Left lung (tissue), 10 donors: Measurements from ENCODE around the gene DDHD1. TPM values are rescaled to one million over a fixed set of nuclear protein-coding genes. Genes with fewer than 3 reads are reported as not detected.
"Not testable (repeated sequence)": the region's sequence is repeated elsewhere in the genome, so short reads cannot be mapped to it uniquely, and the experiment has no call there.

Source experiments
- ATAC-seq: fragments of 200-7000 bp; cut with Tn5 transposase; one replicate; pipeline ENCODE4 v1.9.1; 2020; ENCODE audit warnings: moderate library complexity
- DNase-seq, 4 donors: peaks; one replicate each; pipeline ENCODE4 v3.0.0-alpha.2; 2013 to 2020
- H3K27ac ChIP-seq, 2 donors: fragments of 200-600 bp; sonication (generic) in 1 of 2; one replicate each; pipeline versions ENCODE4 v1.5.0 to v1.8.0; 2020 to 2021
- H3K27me3 ChIP-seq, 2 donors: fragments of 200-600 bp; sonication (generic) in 1 of 2; one replicate each; pipeline versions ENCODE4 v1.5.0 to v1.8.0; 2020 to 2021
- H3K36me3 ChIP-seq, 2 donors: fragments of 200-600 bp; sonication (generic) in 1 of 2; one replicate each; pipeline versions ENCODE4 v1.5.0 to v1.8.0; 2020 to 2021
- H3K4me1 ChIP-seq, 2 donors: fragments of 200-600 bp; one replicate each; pipeline ENCODE4 v1.8.0; 2021
- H3K4me3 ChIP-seq, 2 donors: fragments of 200-600 bp; sonication (generic) in 1 of 2; one replicate each; pipeline versions ENCODE4 v1.5.0 to v1.8.0; 2020 to 2021; ENCODE audit warnings: mild to moderate bottlenecking in 1 of 2
- H3K9me3 ChIP-seq, 2 donors: fragments of 200-600 bp; sonication (generic) in 1 of 2; one replicate each; pipeline versions ENCODE4 v1.5.0 to v1.8.0; 2020 to 2021
- intact Hi-C, 2 donors: fragments of 100-400 bp; cut with DNase I; formaldehyde crosslinking; loops; one replicate each; pipeline versions ENCODE4 v1.11.2 to v1.14.2; 2022
- polyA plus RNA-seq, 6 donors: library from polyadenylated mRNA; unstranded; fragments of 120-200 nt; gene quantifications; one replicate each; pipeline ENCODE4 v1.2.1, GENCODE V29; 2013; ENCODE audit not compliant: insufficient read length in 6 of 6
- total RNA-seq, 2 donors: library from RNA; stranded (reverse); fragmentation: NEBNext Ultra II Directional; extraction: Animal tissue kit (Norgen Biotek cat#: 25700); gene quantifications; one replicate each; pipeline ENCODE4 v1.2.1, GENCODE V29; 2021
- TF ChIP-seq, protein P1 (sequence below), 2 donors: fragments of 200-600 bp; sonication (generic) in 1 of 2; IDR thresholded peaks; one replicate each; pipeline versions ENCODE4 v1.5.0 to v1.8.0; 2021; ENCODE audit warnings: antibody characterized with exemption in 2 of 2
- donor health status: DM: no; HTN: yes; CAD: no.
- donor health status: DM: no; HTN: no; CAD: no.

Gene DDHD1
- total and polyA plus RNA-seq, 8 donors, result 13.2 to 22.7 (median 21.1) TPM

DNA sequence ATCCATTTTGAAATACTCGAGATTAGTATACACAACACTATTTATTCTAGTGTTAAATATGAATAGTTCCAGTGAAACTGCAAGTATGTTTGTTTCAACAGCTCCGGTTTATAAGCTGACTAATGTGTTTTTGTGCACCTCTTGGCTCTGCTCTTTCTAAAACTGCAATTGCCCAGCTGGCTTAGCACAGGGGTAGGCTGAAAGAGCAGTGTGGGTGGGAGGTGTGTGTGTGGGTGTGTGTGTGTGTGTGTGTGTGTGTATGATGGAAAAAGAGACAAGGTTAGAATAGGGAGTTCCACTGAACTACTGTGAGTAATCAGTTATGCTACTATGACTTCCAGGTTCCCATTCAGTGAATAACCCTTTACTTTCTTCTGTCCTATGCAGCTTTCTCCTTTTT is 37.8 kb upstream of the DDHD1 start:
- Histone ChIP-seq H3K27me3 (no peaks in the 10 kb centered on the region), H3K4me3 (no peak overlapping the region), H3K9me3 (no peaks in the 10 kb centered on the region), H3K4me1 (no peaks in the 10 kb centered on the region), H3K36me3 (no peaks in the 10 kb centered on the region), H3K27ac (no peak overlapping the region)
- ATAC-seq, result no peak
- DNase-seq, result no peak
- intact Hi-C loops, result no loop called here
- TF ChIP-seq, protein P1, sequence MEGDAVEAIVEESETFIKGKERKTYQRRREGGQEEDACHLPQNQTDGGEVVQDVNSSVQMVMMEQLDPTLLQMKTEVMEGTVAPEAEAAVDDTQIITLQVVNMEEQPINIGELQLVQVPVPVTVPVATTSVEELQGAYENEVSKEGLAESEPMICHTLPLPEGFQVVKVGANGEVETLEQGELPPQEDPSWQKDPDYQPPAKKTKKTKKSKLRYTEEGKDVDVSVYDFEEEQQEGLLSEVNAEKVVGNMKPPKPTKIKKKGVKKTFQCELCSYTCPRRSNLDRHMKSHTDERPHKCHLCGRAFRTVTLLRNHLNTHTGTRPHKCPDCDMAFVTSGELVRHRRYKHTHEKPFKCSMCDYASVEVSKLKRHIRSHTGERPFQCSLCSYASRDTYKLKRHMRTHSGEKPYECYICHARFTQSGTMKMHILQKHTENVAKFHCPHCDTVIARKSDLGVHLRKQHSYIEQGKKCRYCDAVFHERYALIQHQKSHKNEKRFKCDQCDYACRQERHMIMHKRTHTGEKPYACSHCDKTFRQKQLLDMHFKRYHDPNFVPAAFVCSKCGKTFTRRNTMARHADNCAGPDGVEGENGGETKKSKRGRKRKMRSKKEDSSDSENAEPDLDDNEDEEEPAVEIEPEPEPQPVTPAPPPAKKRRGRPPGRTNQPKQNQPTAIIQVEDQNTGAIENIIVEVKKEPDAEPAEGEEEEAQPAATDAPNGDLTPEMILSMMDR (IDR thresholded peaks at IDR 0.05), result no peak

DNA sequence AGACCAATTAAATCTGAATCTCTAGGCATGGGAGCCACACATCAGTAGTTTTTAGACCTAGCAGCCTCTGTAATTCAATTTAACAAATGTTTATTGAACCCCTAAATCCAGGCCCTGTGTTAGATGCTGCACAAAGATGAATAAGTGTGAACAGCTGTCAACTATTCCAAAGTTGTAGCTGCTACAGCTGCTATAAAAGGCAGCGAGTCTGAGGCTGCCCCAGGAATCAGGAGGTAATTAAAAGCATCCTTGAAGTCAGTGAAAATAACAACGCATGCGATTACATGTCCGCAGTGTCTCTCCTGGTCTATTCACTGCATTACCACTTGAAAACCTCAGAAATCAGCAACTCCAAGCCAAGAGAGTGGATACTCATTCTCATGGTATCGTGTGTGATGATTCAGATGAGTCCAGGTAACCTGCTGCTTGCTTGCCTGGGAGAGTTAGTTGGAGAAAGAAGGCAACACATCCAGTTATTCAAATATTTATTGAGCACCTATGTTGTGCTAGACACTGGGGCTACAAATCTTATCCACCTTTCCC is 34.9 kb upstream of the DDHD1 start:
- no peaks in the 10 kb centered on the region for H3K4me1 ChIP-seq
- H3K36me3 ChIP-seq, result no peaks in the 10 kb centered on the region
- H3K27me3 ChIP-seq, result no peaks in the 10 kb centered on the region
- DNase-seq (no peak), ATAC-seq (no peak)
- intact Hi-C loops, result no loop called here
- TF ChIP-seq, protein P1 (IDR thresholded peaks at IDR 0.05), result no peak
- H3K27ac ChIP-seq, result no peak overlapping the region
- no peaks in the 10 kb centered on the region for H3K9me3 ChIP-seq
- H3K4me3 ChIP-seq, result no peak overlapping the region

DNA sequence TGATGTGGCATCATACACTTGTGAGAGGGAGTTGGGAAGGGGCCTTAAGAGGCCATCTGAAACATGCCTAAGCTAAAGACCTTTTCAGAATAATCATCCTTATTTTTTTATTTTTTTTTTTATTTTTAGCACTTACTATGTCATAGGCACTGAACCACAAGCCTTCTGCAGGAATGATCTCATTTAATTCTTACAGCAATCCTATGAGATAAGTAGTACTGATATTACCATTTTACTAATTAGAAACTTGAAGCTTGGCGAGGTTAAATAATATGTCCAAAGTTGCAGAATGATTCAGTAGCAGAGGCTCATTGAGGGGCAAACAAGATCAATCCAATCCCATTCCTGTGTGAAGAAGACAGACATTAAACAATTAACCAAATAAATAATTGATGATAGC is 33.4 kb upstream of the DDHD1 start:
- Histone ChIP-seq H3K36me3 (no peaks in the 10 kb centered on the region), H3K4me1 (no peaks in the 10 kb centered on the region), H3K9me3 (no peaks in the 10 kb centered on the region), H3K27me3 (no peaks in the 10 kb centered on the region), H3K27ac (no peak overlapping the region), H3K4me3 (no peak overlapping the region)
- intact Hi-C loops, result no loop called here
- TF ChIP-seq, protein P1 (IDR thresholded peaks at IDR 0.05), result no peak
- ATAC-seq, result no peak
- no peak for DNase-seq

DNA sequence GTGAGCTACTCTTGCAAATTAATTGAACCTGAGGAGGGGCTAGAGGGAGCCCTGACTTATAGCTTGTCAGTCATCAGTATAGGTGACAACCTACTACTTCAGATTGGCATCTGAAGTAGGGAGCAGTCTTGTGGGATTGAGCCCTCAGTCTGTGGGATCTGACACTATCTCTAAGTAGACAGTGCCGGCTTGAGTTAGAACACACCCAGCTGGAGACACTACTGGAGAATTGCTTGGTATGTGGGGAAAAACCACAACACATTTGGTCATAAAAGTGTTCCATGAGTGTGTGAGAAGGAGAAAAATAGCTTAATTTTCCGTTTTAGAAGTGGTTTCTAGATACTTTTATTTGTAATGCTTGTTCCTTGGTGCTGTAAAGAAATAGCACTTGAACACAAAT is 30.5 kb upstream of the DDHD1 start:
- Histone ChIP-seq H3K4me1 (no peaks in the 10 kb centered on the region), H3K27ac (no peak overlapping the region), H3K27me3 (no peaks in the 10 kb centered on the region), H3K4me3 (no peak overlapping the region), H3K36me3 (no peaks in the 10 kb centered on the region), H3K9me3 (no peaks in the 10 kb centered on the region)
- TF ChIP-seq, protein P1 (IDR thresholded peaks at IDR 0.05), result no peak
- DNase-seq (no peak), ATAC-seq (no peak)
- intact Hi-C loops, result no loop called here

DNA sequence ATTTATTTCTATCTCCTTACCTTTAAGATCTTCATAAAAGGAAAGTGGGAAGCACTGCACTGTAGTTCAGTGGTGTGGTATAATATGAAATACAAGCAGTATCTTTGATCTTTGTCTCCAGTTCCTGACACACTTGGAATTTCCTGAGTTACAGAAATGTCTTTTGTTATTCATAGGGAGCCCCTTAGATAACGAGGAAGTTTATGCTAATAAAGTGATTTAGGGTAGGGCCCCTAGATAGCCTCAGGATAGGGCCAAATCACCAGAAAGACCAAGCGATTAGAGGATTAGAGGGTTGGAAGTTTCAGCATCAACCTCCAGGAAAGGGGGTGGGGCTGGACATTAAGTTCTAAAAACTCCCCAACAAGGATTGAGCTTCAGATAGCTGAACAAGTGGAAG is 29.9 kb upstream of the DDHD1 start:
- Histone ChIP-seq H3K27ac (no peak overlapping the region), H3K4me1 (no peaks in the 10 kb centered on the region), H3K27me3 (no peaks in the 10 kb centered on the region), H3K36me3 (no peaks in the 10 kb centered on the region), H3K9me3 (no peaks in the 10 kb centered on the region), H3K4me3 (no peak overlapping the region)
- ATAC-seq, result no peak
- intact Hi-C loops, result no loop called here
- no peak for DNase-seq
- TF ChIP-seq, protein P1 (IDR thresholded peaks at IDR 0.05), result no peak

DNA sequence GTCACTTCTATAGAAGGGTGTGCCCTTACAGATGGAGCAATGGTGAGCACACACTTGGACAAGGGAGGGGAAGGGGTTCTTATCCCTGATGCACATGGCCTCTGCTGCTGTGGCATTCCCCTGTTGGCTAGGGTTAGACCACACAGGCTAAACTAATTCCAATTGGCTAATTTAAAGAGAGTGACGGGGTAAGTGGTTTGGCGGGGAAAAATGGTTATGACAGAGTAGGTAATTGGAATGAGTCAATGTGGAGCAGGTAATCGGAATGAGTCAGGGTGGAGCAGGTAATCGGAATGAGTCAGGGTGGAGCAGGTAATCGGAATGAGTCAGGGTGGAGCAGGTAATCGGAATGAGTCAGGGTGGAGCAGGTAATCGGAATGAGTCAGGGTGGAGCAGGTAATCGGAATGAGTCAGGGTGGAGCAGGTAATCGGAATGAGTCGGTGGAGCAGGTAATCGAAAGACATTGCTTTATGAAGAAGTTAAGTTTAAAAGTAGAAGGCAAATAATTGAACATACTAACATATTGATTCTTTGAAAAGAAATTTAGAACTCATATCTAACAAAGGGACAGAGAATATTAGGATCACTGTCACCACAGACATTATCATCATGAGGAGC is 28.4 kb upstream of the DDHD1 start:
- H3K9me3 ChIP-seq, H3K27ac ChIP-seq, H3K27me3 ChIP-seq, H3K4me1 ChIP-seq, DNase-seq, ATAC-seq, H3K36me3 ChIP-seq, intact Hi-C loops, H3K4me3 ChIP-seq: not testable (repeated sequence)
